HEK293T (cell line): Measurements from ENCODE around the gene IGF1R.

ENCODE experiments used
- BHLHE40 ChIP-seq: fragments of 450-650 bp; IDR thresholded peaks from 2 replicates; pipeline ENCODE4 v1.6.1; 2016; ENCODE audit warnings: mild to moderate bottlenecking, moderate library complexity, borderline replicate concordance
- FOXK2 ChIP-seq: fragments of 450-650 bp; IDR thresholded peaks from 2 replicates; pipeline ENCODE4 v1.6.1; 2016; ENCODE audit warnings: mild to moderate bottlenecking
- FOXM1 ChIP-seq: fragments of 450-650 bp; IDR thresholded peaks from 2 replicates; pipeline ENCODE4 v1.6.1; 2017; ENCODE audit warnings: mild to moderate bottlenecking, borderline replicate concordance
- L3MBTL2 ChIP-seq: fragments of 450-650 bp; conservative IDR thresholded peaks from 2 replicates; pipeline ENCODE4 v1.6.1; 2016; ENCODE audit warnings: mild to moderate bottlenecking
- LEF1 ChIP-seq: fragments of 450-650 bp; IDR thresholded peaks from 2 replicates; pipeline ENCODE4 v1.6.1; 2017; ENCODE audit warnings: mild to moderate bottlenecking, borderline replicate concordance
- TARDBP ChIP-seq: fragments of 450-650 bp; IDR thresholded peaks from 2 replicates; pipeline ENCODE4 v1.6.1; 2016

DNA sequence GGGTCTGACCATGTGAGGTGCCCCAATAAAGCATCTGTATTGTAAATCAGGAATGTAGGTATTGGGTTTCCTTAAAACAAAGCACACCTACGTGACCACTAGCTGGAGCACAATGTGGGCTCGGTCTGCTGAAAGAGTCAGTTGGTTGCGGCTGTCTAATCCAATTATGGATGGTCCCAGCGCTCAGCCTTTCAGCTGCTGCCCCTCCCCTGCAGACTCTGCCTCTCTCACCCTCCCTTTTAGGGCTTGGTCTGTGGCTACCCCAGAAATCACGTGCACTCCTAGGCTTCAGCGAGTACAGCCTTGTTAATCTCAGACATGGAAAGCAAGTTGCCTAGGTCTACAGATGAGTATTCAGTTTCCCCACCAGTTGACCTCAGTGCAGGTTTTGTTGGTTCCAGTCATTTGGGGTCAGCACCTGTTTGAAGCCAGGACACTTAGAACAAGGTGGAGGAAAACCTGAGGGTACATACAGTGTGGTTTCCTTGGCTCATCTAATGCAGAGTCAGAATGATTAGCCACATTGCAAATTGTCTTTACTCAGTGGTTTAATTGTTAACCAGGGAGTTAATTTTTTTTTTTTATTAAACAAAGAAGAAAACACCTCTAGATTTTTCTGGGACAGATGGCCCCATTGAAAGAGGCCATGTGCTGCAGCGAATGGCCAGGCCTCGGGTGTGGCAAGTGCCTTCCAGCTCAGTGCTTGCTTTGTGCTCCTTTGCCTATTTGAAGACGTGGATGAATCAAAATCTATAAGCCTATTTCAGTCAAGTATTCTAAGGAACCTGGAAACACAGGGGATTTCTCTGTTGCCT is 137.7 kb downstream of the IGF1R start:
- TF ChIP-seq BHLHE40, result no peak
- no peak for TF ChIP-seq L3MBTL2
- no peak for TF ChIP-seq TARDBP
- TF ChIP-seq FOXK2, result no peak
- no peak for TF ChIP-seq LEF1
- TF ChIP-seq FOXM1, result no peak
